Stimulated activated effector memory CD8-positive, alpha-beta T cell treated with anti-CD3 and anti-CD28 coated beads, Interleukin-12 subunit alpha, Interleukin-12 subunit beta, amount 100 ng/mL, for 72 hours (primary cell): ENCODE data around the gene NFIC.
A peak's percentile ranks its signal among the peaks of the same experiment; 100 is the strongest.
"Not testable (repeated sequence)": the region's sequence is repeated elsewhere in the genome, so short reads cannot be mapped to it uniquely, and the experiment has no call there.

Experiments used
- ATAC-seq: fragments of 150-1000 bp; cut with Tn5 transposase; 2 replicates; pipeline ENCODE4 v1.10.0; 2021
- DNase-seq, 2 donors: peaks; one replicate each; pipeline ENCODE4 v3.0.0; 2021 to 2022; ENCODE audit warnings: low spot score in 2 of 2
- H3K27ac Mint-ChIP-seq: one replicate; pipeline ENCODE4 v1.8.0; 2022; ENCODE audit warnings: mild to moderate bottlenecking, mixed read lengths
- H3K36me3 Mint-ChIP-seq: one replicate; pipeline ENCODE4 v1.8.0; 2022; ENCODE audit warnings: mild to moderate bottlenecking, mixed read lengths
- H3K4me1 Mint-ChIP-seq: one replicate; pipeline ENCODE4 v1.8.0; 2022; ENCODE audit warnings: mixed read lengths
- H3K4me3 Mint-ChIP-seq: one replicate; pipeline ENCODE4 v1.8.0; 2022; ENCODE audit warnings: mild to moderate bottlenecking, mixed read lengths
- H3K9me3 Mint-ChIP-seq: one replicate; pipeline ENCODE4 v1.8.0; 2022; ENCODE audit warnings: mixed read lengths

Gene NFIC

DNA sequence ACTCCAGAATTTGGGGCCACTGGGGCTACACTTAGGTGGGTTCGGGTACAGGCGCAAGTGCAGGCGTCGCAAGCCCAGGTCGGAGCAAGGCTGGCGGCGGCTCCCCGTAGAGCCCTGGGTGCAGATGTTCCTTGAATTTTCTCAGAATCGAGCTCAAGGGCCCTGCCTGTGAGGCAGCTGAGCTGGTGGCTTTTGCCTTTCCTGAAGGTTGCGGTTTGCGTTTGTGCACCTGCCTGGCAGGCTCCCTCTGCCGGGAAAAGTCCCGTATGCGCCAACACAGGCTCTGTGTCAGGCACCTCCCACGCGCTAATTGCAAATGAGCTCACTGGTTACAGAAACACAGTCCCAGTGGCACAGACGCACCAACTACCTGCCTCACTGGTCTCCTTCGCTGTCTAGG, 128.2 kb downstream of the NFIC start:
- Mint-ChIP-seq H3K4me3 (no peak overlapping the region), H3K4me1 (peaks cover 18% of the 10 kb centered on the region), H3K36me3 (peaks cover 48% of the 10 kb centered on the region), H3K9me3 (no peaks in the 10 kb centered on the region), H3K27ac (no peak overlapping the region)
- ATAC-seq (no peak), DNase-seq (no peak)

DNA sequence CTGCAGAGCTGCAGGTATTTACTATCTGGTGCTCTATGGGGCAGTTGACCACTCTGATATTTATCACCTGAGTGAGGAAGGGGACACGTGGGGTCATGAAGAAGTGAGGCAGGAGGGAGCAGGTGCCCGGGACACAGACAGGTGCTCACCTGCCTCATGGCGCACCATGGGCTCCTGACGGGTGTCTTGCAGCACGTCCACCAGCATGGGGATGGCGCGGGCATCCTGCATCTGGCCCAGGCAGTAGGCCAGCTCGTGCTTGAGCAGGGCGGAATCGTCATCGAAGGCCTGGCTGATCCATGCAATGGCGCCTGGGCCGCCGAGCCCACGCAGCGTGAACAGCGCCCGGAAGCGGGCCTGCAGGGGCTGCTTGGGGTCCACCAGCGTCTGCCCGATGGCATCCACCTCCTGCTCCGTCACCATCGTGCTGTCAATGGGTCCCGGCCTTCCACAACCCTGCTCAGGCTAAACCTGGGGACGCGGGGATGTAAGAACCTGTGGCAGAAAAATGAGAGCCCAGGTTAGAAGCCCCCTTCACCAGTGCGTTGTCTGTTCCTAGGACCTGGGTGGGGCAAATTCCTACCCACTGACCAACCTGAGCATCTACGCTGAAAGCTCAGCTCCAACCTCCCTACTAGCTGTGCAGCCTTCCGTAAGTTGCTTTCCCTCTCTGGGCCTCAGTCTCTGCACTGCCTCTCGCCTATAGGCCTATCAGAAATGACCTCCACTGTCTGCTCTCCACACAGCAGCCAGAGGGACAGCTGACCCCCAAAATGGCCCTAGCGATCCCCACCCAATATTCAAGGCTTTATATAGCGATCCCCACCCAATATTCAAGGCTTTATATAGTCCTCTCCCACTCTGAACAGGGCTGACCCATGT, 130.2 kb downstream of the NFIC start:
- H3K27ac Mint-ChIP-seq = no peak overlapping the region
- H3K4me3 Mint-ChIP-seq = no peak overlapping the region
- DNase-seq (no peak), ATAC-seq (no peak)
- peaks cover 3% of the 10 kb centered on the region for H3K9me3 Mint-ChIP-seq
- H3K36me3 Mint-ChIP-seq = peaks cover 60% of the 10 kb centered on the region
- peaks cover 34% of the 10 kb centered on the region for H3K4me1 Mint-ChIP-seq

DNA sequence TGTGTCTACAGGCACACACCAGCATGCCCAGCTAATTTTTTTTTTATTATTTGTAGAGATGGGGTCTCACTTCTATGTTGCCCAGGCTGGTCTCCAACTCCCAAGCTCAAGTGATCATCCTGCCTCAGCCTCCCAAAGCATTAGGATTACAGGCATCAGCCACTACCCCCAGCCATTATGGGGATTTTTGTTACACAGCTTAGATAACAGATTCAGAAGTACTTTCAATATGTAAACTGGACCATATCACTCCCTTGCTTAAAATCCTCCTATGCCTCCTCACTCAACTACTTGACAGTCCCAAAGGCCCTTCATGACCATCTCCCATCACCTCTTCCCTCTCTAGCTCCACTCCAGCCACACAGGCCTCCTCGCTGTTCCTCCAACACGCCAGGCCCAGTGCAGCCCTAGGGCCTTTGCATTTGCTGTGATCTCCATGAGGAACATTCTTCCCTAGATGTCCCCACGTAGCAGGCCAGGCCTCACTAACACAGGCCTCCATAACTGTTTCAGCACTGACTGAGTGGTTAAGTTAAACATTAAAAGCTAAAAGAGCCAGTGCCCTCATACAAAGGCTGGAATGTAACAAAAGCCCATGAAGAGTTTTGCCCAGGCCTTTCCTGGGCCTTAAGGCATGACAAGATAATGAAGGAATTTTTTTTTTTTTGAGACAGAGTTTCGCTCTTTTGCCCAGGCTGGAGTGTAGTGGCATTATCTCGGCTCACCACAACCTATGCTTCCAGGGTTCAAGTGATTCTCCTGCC, 131.6 kb downstream of the NFIC start:
- ATAC-seq (no peak), DNase-seq (no peak)
- Mint-ChIP-seq H3K4me1 (peaks cover 34% of the 10 kb centered on the region), H3K27ac (no peak overlapping the region), H3K4me3 (no peak overlapping the region), H3K9me3 (peaks cover 3% of the 10 kb centered on the region), H3K36me3 (peaks cover 55% of the 10 kb centered on the region)

DNA sequence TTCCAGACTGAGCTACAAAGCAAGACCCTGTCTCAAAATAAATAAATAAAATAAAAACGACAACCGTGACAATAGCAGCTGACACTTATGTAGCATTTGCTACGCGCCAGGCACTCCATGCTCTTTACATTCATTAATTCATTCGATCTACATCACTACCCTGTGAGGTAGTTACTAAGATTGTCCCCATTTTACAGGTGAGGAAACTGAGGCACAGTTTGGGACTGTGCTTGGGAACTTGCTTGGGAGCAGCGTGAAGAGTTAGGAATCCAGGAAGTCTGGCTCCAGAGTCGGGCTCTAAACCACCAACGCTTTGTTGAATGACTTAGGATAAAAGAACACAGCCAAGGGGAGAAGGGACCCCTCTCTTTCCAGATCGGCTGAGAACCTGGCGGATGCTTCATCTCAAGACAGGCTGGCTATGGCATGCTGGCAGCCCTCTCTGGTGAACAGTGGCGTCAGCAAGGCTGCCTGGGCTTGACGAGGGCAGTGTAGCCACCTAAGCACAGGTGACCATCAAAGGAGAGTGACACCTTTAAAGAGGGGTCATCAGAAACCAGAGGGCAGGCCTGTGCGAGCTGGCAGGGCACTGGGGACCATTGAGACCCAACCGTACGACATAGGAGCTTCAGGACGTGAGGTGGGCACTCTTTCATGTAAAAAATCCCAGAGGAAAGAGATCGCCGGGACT, 133.5 kb downstream of the NFIC start:
- ATAC-seq = peak; percentile 19
- H3K9me3 Mint-ChIP-seq = peaks cover 3% of the 10 kb centered on the region
- peaks cover 41% of the 10 kb centered on the region for H3K36me3 Mint-ChIP-seq
- H3K4me3 Mint-ChIP-seq = peak overlapping the region; percentile 94
- H3K4me1 Mint-ChIP-seq = peaks cover 39% of the 10 kb centered on the region
- DNase-seq = no peak
- H3K27ac Mint-ChIP-seq = peak overlapping the region; percentile 100

DNA sequence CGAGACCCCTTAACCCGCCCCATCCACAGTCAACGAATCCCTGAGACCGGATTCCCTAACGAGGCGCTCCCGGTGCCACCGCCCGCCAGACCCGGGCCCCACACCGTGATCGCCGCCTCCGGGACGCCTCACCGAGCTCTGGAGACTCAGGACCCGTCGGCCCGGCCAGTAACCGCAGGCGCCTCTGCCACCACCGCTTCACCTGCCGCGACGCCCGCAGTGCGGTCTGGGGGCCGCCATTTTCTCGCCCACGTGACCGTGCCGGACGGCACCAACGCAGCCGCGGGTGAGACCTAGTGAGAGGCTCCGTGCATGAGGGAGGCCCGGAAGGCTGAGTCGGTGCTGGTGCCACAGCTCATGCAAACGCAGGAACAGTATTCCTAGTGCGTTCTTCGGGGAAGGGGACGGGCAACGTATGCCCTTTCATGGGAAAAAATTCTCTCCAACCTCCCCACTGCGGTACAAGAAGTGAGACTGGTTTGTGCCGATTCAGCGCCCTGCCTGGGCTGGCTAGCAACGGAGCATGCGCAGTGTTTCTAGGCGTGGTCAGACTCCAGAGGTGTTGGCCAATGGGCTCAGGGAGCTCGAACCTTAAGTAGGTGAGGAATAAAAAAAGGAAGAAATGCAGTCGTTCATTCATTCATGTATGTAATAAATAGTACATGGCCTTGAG, 134.2 kb downstream of the NFIC start, which contains the start of gene DOHH:
Gene DOHH (minus strand): TSS at position 246 of the 673 bp plus-strand sequence. CDS start 3,860 bp downstream, outside the sequence.
- Mint-ChIP-seq H3K9me3 (peaks cover 3% of the 10 kb centered on the region), H3K4me3 (peak within 1 kb of the TSS; percentile 94), H3K4me1 (peaks cover 41% of the 10 kb centered on the region), H3K27ac (peak within 1 kb of the TSS; percentile 100), H3K36me3 (peaks cover 34% of the 10 kb centered on the region)
- DNase-seq = peak; percentile 93 to 98
- ATAC-seq = peak; percentile 92

DNA sequence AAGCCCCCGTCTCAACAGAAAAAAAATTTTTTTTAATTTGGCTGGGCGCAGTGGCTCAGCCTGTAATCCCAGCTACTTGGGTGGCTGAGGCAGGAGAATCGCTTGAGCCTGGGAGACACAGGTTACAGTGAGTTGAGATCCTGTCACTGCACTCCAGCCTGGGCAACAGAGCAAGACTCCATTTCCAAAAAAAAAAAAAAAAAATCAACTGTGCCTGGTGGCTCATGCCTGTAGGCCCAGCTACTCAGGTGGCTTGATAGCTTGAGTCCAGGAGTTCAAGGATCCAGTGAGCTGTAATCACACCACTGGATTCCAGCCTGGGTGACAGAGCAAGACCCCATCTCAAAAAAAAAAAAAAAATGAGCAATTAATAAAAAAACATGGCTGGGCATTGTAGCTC, 135.4 kb downstream of the NFIC start:
- Mint-ChIP-seq H3K27ac (no peak overlapping the region), H3K4me3 (no peak overlapping the region), H3K4me1 (peaks cover 47% of the 10 kb centered on the region), H3K36me3 (peaks cover 35% of the 10 kb centered on the region), H3K9me3 (peaks cover 3% of the 10 kb centered on the region)
- ATAC-seq (no peak), DNase-seq (no peak)

DNA sequence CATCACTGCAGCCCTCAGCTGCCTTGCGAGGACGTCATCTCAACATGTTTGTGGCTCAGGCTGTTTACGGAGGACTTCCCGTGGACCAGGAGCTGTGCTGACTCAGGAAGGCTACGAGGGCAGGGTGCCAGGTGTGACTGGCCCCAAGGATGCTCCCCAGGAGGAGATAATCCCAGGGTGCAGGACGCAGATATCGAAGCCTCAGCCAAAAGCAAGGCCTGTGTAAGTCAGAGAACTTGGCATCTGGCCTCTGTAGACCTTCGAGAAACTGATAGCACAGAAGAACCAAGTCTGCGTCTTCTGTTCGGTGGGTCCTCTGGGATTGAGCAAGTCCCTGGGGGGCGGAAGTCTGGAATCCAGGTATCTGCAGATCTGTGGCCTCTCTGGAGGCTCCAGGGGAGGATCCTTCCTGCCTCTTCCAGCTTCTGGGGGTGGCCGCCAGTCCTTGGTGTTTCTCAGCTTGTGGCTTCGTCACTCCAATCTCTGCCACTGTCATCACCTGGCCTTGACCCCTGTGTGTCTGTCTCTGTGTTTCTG, 136.7 kb downstream of the NFIC start:
- DNase-seq (no peak), ATAC-seq (no peak)
- no peak overlapping the region for H3K27ac Mint-ChIP-seq
- H3K36me3 Mint-ChIP-seq = peaks cover 38% of the 10 kb centered on the region
- no peak overlapping the region for H3K4me3 Mint-ChIP-seq
- H3K4me1 Mint-ChIP-seq = peaks cover 47% of the 10 kb centered on the region
- H3K9me3 Mint-ChIP-seq = peaks cover 3% of the 10 kb centered on the region

DNA sequence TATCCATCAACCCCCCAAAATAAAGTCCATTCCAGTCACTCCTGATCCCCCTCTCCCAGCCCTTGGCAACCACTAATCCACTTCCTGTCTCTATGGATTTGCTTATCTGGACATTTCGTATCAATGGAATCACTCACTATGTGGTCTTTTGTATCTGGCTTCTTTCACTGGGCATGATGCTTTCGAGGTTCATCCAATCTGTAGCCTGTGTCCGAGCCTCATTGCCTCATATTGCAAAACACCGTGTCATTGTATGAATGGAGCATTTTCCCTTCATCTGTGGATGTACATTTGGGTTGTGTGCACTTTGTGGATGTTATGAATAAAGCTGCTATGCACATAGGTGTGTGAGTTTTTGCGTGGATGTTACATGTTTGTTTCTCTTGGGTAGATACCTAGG, 138.4 kb downstream of the NFIC start:
- no peak for DNase-seq
- Mint-ChIP-seq H3K27ac (peak overlapping the region; percentile 94), H3K4me3 (peak overlapping the region; percentile 93), H3K4me1 (peaks cover 53% of the 10 kb centered on the region), H3K36me3 (peaks cover 49% of the 10 kb centered on the region), H3K9me3 (peaks cover 3% of the 10 kb centered on the region)
- no peak for ATAC-seq

DNA sequence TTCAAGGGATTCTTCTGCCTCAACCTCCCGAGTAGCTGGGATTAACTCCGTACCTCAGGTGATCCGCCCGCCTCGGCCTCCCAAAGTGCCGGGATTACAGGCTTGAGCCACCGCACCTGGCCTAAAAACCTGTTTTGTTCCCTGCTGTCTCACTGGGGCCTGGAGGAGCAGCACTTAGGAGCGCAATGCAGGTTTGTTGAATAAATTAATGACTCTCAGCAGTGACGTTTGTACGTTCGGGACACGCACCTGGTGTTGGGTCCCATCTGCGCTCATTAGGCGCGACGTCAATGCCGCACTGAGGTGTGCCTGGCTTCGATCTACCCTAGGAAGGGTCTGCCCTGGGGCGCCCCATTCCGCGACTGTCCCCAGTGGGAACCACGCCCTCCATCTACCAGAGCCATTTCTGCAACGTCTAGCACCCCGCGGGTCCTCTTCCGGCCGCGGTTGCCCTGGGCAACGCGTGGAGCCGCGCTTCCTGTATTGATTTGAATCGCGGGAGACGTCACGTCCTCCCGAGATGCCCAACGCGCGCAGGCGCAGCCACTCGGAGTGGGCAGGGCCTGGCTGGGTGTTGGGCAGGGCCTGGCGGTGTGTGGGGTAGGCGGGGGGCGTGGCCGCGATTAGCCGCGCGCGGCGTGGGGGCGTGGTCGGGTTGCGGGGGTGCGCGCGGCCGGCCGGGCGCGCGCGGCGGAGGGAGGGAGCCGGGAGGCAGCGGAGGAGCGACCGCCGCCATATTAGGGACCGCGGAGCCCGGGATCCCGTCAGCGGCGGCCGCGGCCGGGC, 139.4 kb downstream of the NFIC start, which contains the start of gene FZR1:
Gene FZR1 (plus strand): TSS at position 714 of the 786 bp plus-strand sequence. CDS start 16,679 bp downstream, outside the sequence.
- Mint-ChIP-seq H3K4me3 (peak within 1 kb of the TSS; percentile 93), H3K9me3 (peaks cover 2% of the 10 kb centered on the region), H3K27ac (peak within 1 kb of the TSS; percentile 94), H3K4me1 (peaks cover 54% of the 10 kb centered on the region), H3K36me3 (peaks cover 47% of the 10 kb centered on the region)
- peak; percentile 92 for ATAC-seq
- DNase-seq = peak; percentile 98 to 99

DNA sequence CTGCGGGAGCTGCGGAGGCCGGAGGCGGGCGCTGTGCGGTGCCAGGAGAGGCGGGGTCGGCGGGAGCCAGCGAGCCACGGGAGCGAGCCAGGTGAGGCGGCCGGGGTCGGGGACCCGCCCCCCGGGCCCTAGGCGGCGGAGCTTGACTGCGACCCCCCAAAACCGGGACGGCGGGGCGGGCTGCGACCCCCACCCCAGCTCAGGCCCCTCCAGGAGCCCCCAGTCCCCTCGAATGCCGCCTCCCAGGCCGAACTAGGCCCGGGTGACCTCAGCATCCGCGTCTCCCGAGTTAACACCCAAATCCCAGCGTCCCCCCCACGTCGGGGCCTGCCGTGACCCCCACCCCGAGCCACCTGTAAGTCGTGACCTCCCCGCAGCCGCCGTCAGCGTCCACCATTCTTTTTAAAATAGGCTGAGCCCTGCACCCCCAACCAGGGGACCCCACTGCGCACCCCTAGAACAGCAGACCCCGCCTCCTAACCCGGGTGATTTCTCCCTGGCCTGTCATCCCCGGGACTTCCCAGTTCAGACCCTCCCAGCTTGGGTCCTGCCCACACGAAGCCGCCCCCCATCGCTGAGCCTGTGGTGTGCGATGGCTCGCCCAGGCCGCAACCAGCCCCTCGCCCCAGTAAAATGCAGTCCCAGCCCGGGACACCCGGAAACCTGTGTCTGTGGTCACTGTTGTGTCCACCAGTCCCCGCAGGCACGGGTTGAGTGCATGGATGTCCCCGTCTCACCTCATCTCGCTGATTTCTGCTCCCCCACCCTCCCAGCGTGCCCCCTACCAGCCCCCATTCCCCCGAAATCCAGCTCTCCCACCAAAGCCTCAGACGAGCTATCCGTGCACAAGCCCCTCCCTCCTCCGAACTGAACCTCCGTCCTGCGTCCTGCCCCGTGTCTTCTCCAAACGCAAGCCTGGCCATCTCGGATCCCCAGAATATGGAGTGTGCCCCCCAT, 140.3 kb downstream of the NFIC start:
- H3K9me3 Mint-ChIP-seq = no peaks in the 10 kb centered on the region
- peak overlapping the region; percentile 94 for H3K27ac Mint-ChIP-seq
- DNase-seq (peak in 1 of 2 donors; percentile 71), ATAC-seq (no peak)
- H3K4me3 Mint-ChIP-seq = peak overlapping the region; percentile 93
- peaks cover 54% of the 10 kb centered on the region for H3K4me1 Mint-ChIP-seq
- H3K36me3 Mint-ChIP-seq = peaks cover 53% of the 10 kb centered on the region

DNA sequence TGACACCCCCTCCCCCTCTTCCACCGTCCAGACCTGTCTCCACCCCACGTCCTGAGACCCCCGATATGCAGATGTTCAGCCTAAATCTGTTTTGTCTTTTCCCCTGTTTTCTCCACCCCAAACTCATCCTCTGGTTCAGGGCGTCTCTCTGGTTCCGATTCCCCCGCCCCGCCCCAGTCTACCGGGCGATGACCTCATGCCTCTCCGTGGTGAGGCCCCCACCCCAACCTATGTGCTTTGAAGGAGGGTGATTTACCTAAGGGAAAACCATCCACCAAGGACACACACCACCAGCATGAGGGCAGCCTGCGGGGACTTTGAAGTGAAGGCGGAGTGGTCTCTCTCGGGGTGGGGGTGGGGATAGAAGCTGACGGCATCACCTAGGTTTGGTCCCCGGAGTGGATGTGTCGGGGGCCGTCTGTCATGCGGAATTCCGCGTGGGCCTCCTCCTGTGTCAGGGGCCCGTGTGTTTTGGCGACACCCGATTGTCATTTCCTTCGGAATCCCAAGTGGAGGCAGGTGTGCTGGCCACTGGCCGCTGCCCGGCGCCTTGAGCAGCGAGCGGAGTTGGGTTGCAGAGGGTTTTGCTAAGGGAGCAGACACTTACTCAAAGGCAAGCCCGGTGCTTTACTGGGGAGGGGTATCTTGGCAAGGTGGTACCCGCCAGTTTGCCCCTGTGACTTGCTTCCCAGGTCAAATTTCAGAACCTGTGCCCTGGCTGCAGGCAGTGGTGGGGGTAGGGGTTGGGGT, 141.2 kb downstream of the NFIC start:
- H3K4me1 Mint-ChIP-seq = peaks cover 63% of the 10 kb centered on the region
- H3K4me3 Mint-ChIP-seq = peak overlapping the region; percentile 93
- H3K27ac Mint-ChIP-seq = peak overlapping the region; percentile 94
- no peak for ATAC-seq
- peak in 1 of 2 donors; percentile 55 for DNase-seq
- no peaks in the 10 kb centered on the region for H3K9me3 Mint-ChIP-seq
- peaks cover 62% of the 10 kb centered on the region for H3K36me3 Mint-ChIP-seq

DNA sequence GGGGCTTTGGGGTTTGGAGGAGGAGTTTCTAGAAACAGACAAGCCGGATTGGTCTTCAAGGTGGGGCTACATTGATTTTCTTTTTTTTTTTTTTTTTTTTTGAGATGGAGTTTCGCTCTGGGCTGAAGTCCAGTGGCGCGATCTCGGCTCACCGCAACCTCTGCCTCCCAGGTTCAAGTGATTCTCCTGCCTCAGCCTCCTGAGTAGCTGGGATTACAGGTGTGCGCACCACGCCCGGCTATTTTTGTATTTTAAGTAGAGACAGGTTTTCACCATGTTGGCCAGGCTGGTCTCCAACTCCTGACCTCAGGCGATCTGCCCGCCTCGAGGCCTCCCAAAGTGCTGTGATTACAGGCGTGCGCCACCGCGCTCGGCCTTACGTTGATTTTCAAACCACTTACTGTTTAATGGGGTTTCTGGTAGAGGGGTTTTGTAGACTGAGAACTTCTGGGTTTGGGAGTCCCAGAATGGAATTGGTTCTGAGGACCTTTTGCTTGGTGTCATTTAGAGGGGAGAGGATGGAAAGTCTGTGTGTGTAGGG, 141.8 kb downstream of the NFIC start:
- H3K9me3 Mint-ChIP-seq, DNase-seq, ATAC-seq: not testable (repeated sequence)
- Mint-ChIP-seq H3K27ac (peak overlapping the region; percentile 89), H3K4me1 (peaks cover 64% of the 10 kb centered on the region), H3K4me3 (peak overlapping the region; percentile 93), H3K36me3 (peaks cover 63% of the 10 kb centered on the region)
